WI38 (cell line): ENCODE results near the gene TNNC2.
A peak's percentile ranks its signal among the peaks of the same experiment; 100 is the strongest.
"Not testable (repeated sequence)": the region's sequence is repeated elsewhere in the genome, so short reads cannot be mapped to it uniquely, and the experiment has no call there.

Experiments used
- H3K4me3 ChIP-seq: 2 replicates; pipeline ENCODE4 v1.5.1; 2011; ENCODE audit warnings: low read depth, mild to moderate bottlenecking, control low read depth, low read length
- TF ChIP-seq, protein P1 (sequence below): IDR thresholded peaks from 2 replicates; pipeline ENCODE4 v1.5.1; 2012; ENCODE audit warnings: low read depth, mild to moderate bottlenecking, control low read depth, low read length

Gene TNNC2

DNA sequence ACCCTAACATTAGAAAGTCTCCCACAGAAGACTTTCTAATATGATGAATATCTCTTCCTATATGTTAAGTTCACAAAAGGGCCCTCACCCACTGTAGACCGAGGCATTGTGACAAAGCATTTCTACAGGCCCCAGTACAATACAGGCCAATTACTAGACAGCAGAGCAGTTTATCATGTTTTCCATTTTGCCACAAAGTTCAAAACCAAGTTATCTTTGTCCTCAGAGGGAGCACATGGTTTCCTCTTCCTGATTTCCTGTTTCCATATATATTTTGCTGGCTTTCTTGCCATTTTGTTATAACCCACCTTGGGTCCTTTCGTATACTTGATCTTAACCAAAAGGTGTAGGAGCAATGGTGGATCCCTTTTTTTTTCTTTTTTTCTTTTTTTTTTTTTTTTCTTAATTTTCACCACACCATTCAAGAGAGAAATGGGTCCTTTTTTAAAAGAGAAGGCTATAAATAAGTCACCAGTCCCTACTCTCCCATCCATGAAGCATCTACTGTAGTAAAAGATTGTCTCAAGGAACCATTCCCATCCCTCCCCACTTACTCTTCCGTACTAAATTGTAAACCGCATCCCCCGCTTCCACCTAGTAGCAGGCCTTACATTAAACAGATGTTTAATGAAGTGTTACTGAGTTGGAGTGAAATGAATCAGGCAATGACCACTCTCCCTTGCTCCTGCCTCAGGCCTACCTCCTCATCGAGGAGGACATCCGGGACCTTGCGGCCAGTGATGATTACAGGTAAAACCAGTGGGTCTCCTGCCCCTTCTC, 16.7 kb downstream of the TNNC2 start:
- TF ChIP-seq, protein P1, sequence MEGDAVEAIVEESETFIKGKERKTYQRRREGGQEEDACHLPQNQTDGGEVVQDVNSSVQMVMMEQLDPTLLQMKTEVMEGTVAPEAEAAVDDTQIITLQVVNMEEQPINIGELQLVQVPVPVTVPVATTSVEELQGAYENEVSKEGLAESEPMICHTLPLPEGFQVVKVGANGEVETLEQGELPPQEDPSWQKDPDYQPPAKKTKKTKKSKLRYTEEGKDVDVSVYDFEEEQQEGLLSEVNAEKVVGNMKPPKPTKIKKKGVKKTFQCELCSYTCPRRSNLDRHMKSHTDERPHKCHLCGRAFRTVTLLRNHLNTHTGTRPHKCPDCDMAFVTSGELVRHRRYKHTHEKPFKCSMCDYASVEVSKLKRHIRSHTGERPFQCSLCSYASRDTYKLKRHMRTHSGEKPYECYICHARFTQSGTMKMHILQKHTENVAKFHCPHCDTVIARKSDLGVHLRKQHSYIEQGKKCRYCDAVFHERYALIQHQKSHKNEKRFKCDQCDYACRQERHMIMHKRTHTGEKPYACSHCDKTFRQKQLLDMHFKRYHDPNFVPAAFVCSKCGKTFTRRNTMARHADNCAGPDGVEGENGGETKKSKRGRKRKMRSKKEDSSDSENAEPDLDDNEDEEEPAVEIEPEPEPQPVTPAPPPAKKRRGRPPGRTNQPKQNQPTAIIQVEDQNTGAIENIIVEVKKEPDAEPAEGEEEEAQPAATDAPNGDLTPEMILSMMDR, result no peak
- no peak overlapping the region for H3K4me3 ChIP-seq

DNA sequence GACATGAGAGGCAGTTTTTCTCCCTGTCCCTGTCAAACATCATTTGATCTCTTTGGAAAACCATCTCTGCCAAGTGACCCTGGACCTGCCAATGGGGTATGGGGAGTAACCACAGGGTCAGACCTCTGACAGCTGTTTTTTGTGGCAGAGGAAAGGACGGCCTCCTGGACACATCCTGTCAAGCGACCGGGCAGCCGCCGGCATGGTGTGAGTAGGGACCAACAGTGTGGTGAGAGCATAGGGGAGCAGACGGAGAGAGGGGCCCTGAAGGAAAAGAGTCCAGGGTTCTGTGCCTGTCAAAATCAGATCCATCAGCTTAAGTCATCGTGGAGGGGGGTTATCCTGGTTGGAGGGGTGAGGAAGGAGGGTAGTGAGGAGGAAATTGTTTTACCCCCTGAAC, 25.3 kb downstream of the TNNC2 start:
- H3K4me3 ChIP-seq, result no peak overlapping the region
- TF ChIP-seq, protein P1, result no peak

DNA sequence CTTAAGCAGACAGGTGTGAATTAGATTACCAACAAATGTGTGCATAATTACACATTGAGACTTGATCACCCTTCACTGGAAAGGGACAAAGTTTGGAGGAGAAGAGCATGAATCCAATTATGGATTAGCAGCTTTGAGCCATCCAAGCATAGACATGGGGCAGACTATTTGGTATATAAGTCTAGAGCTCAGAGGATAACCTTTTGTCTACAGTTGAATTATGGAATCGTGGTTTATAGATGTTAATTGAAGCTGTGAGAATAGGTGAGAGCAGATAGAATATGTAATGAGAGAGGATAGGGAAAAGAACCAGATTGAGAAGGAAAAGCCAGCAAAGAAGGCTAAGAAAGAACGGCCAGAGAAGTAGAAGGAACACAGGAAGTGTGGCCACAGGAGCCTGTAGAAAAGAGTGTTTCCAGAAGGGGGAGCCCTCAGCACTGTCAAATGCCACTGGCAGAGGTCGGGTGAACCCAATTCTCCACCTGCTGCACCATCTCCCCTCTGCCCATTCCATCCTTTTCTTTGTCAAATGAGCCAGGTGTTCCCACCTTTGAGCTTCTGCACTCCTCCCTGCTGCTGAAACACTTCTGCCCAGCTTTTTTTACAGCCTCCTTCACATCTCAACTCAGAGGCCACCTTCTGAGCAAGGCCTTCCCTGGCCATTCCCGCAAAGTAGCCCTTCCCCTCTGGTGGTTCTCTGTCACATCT, 28.0 kb downstream of the TNNC2 start:
- TF ChIP-seq, protein P1, result peak; percentile 74
- no peak overlapping the region for H3K4me3 ChIP-seq

DNA sequence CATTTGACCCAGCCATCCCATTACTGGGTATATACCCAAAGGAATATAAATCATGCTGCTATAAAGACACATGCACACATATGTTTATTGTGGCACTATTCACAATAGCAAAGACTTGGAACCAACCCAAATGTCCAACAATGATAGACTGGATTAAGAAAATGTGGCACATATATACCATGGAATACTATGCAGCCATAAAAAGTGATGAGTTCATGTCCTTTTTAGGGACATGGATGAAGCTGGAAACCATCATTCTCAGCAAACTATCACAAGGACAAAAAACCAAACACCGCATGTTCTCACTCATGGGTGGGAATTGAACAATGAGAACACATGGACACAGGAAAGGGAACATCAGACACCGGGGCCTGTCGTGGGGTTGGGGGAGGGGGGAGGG, 29.2 kb downstream of the TNNC2 start:
- not testable (repeated sequence) for H3K4me3 ChIP-seq

DNA sequence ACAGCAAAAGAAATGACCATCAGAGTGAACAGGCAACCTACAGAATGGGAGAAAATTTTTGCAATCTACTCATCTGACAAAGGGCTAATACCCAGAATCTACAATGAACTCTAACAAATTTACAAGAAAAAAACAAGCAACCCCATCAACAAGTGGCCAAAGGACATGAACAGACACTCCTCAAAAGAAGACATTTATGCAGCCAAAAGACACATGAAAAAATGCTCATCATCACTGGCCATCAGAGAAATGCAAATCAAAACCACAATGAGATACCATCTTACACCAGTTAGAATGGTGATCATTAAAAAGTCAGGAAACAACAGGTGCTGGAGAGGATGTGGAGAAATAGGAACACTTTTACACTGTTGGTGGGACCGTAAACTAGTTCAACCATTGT, 29.6 kb downstream of the TNNC2 start:
- not testable (repeated sequence) for H3K4me3 ChIP-seq

DNA sequence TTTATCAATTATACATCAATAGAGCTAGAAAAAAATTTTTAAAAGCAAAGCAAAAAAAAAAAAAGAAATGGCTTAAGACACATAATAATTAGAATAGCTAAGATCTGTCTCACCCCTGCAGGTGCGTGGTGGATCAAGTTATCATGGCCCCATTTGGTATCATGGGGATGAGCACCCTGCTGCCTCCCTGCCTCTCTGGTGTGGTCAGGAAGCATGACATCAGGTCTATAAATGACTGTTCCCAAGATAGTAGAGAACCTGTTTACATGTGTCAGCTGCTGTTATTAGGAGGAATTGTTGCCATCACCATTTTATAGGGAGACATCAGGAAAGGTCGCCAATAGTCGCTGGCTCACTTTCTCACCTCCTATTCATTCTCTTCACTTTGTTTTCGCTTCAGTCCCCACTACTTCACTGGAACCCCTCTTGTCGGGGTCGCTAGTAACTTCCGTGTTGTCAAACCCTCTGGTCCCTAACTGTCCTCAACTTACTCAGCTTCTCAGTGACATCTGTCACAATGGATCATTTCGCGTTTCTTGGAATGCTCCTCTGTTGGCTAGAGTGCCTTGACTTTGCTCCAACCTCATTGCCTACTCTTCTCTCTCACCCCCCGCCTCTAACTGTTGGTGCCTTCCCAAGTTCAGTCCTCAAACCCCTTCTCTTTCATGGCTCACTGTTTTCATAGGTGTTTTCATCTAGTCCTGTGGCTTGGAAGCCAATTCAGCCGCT, 30.6 kb downstream of the TNNC2 start:
- TF ChIP-seq, protein P1, result no peak
- no peak overlapping the region for H3K4me3 ChIP-seq

DNA sequence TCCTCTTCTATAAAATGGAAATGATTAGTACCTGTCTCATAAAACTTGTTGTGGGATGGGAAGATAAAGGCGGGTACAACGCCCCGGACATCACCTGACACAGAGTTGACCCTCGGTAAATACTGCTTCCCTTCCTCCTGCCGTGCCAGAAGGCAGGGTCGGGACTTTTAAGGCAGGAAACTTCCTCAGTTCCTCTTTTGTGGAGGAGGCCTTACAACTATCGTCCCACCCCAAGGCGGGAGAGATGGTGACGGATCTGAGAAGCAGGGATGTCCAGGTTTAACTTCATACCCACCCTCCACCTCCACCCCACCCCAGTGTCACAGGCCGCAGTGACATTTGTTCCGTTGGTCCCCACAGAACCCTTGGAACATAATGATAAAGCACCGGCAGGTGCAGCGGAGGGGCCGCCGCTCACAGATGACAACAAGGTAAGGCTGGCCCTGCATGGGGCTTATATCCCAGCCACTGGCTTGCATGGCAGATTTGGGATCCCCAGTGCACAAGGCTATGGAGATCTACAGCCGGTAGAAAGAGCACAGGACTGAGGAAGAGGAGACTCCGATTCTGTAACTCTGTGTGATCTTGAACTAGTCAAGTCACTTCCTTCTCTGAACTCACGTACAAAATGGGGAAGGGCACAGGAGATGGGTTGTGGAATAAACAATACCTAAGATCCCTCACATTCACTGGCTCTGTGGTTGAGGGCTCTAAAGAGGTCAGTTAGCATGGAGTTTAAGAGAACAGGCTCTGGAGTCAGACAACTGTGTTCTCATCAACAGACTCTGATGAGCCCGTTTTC, 34.6 kb downstream of the TNNC2 start:
- peak overlapping the region; percentile 95 for H3K4me3 ChIP-seq
- TF ChIP-seq, protein P1, result no peak
